Smooth muscle cell (in vitro differentiated cells): ENCODE measurements around the gene CACUL1. TPM values are rescaled to one million over a fixed set of nuclear protein-coding genes. Genes with fewer than 3 reads are reported as not detected.

Experiments
- DNase-seq: peaks from one replicate; lab custom pipeline; 2025; ENCODE audit not compliant: unreplicated experiment; lab: John Stamatoyannopoulos, UW
- H2AFZ ChIP-seq: fragments of 200-600 bp; sonication (generic); 2 replicates; pipeline ENCODE4 v1.6.0; 2016; ENCODE audit warnings: antibody characterized with exemption, low read depth, mild to moderate bottlenecking
- H3F3A ChIP-seq: fragments of 200-600 bp; sonication (generic); 2 replicates; pipeline ENCODE4 v1.6.0; 2017; ENCODE audit warnings: antibody characterized with exemption, low read depth
- H3K27ac ChIP-seq: fragments of 200-600 bp; sonication (generic); 2 replicates; pipeline ENCODE4 v1.5.1; 2016; ENCODE audit warnings: low read depth, mild to moderate bottlenecking
- H3K27me3 ChIP-seq: fragments of 200-600 bp; sonication (generic); 2 replicates; pipeline ENCODE4 v1.6.1; 2016; ENCODE audit warnings: low read depth, mild to moderate bottlenecking
- H3K36me3 ChIP-seq: fragments of 200-600 bp; sonication (generic); 2 replicates; pipeline ENCODE4 v1.5.1; 2016; ENCODE audit warnings: low read depth
- H3K4me1 ChIP-seq: fragments of 200-600 bp; sonication (generic); 2 replicates; pipeline ENCODE4 v1.5.1; 2016; ENCODE audit warnings: low read depth
- H3K4me2 ChIP-seq: fragments of 200-600 bp; sonication (generic); 2 replicates; pipeline ENCODE4 v1.6.0; 2016; ENCODE audit warnings: mild to moderate bottlenecking
- H3K4me3 ChIP-seq: fragments of 200-600 bp; sonication (generic); 2 replicates; pipeline ENCODE4 v1.5.1; 2016; ENCODE audit warnings: mild to moderate bottlenecking
- H3K79me2 ChIP-seq: fragments of 200-600 bp; sonication (generic); 2 replicates; pipeline ENCODE4 v1.6.0; 2016; ENCODE audit warnings: low read depth, mild to moderate bottlenecking
- H3K9ac ChIP-seq: fragments of 200-600 bp; sonication (generic); 2 replicates; pipeline ENCODE4 v1.6.0; 2016; ENCODE audit warnings: low read depth
- H3K9me3 ChIP-seq: fragments of 200-600 bp; sonication (generic); replicated peaks from 2 replicates; pipeline ENCODE4 v1.5.1; 2016; ENCODE audit warnings: low read depth
- H4K20me1 ChIP-seq: fragments of 200-600 bp; sonication (generic); 2 replicates; pipeline ENCODE4 v1.6.0; 2016; ENCODE audit warnings: low read depth
- CTCF ChIP-seq: fragments of 200-600 bp; sonication (generic); IDR thresholded peaks from 2 replicates; pipeline ENCODE4 v1.5.1; 2017; ENCODE audit warnings: borderline replicate concordance, mild to moderate bottlenecking, antibody characterized with exemption; ENCODE audit not compliant: insufficient read depth, poor library complexity, severe bottlenecking
- WGBS: methylation state at CpG from one replicate; pipeline ENCODE4 v1.1.7; 2016; ENCODE audit warnings: low lambda C conversion rate; 5-methylcytosine and 5-hydroxymethylcytosine counted together
- polyA plus RNA-seq: library from polyadenylated mRNA; unstranded; fragments of >200 nt; fragmentation: Nextera tagmentation; extraction: Ambion mirVana; gene quantifications from 2 replicates; pipeline ENCODE4 v1.2.1, GENCODE V29; 2016
- total RNA-seq: library from RNA; depleted of rRNA; stranded (reverse); fragments of >200 nt; gene quantifications from 2 replicates; pipeline ENCODE4 v1.2.3, GENCODE V29; 2014

CACUL1 gene
- total and polyA plus RNA-seq, 2 experiments from 2014 or later: 24.8 to 25.6 TPM

- Histone ChIP-seq H3K27ac (no peak overlapping the region), H3K9me3 (no peaks in the 10 kb centered on the region), H3K27me3 (no peaks in the 10 kb centered on the region), H3K79me2 (peaks cover 98% of the 10 kb centered on the region), H4K20me1 (peaks cover 100% of the 10 kb centered on the region), H3K4me2 (no peak overlapping the region), H3K4me1 (no peaks in the 10 kb centered on the region), H3K36me3 (no peaks in the 10 kb centered on the region), H3K4me3 (no peak overlapping the region), H3F3A (no peaks in the 10 kb centered on the region), H3K9ac (no peak overlapping the region), H2AFZ (no peak overlapping the region)
- WGBS: 63% methylated on average over 1 of the region's 1 CpG
- DNase-seq: no peak
- no peak for TF ChIP-seq CTCF
These were observed 19.5 kb downstream of the CACUL1 start for GRCh38 chr10:118735294-118735693.

GRCh38 chr10:118734475-118734874 lies 20.3 kb downstream of the CACUL1 start:
- WGBS: 89% methylated on average over 2 of the region's 2 CpGs
- no peaks in the 10 kb centered on the region for H3K9me3 ChIP-seq
- no peak overlapping the region for H3K4me3 ChIP-seq
- H3K9ac ChIP-seq: no peak overlapping the region
- no peak overlapping the region for H3K27ac ChIP-seq
- no peak overlapping the region for H2AFZ ChIP-seq
- H3K4me1 ChIP-seq: no peaks in the 10 kb centered on the region
- TF ChIP-seq CTCF: no peak
- H3K79me2 ChIP-seq: peaks cover 98% of the 10 kb centered on the region
- no peaks in the 10 kb centered on the region for H3K36me3 ChIP-seq
- peaks cover 100% of the 10 kb centered on the region for H4K20me1 ChIP-seq
- H3F3A ChIP-seq: no peaks in the 10 kb centered on the region
- no peak overlapping the region for H3K4me2 ChIP-seq
- no peaks in the 10 kb centered on the region for H3K27me3 ChIP-seq
- no peak for DNase-seq

GRCh38 chr10:118732245-118733165 lies 22.3 kb downstream of the CACUL1 start:
- Histone ChIP-seq H3K79me2 (peaks cover 90% of the 10 kb centered on the region), H3K4me1 (no peaks in the 10 kb centered on the region), H3K36me3 (peaks cover 3% of the 10 kb centered on the region), H3K27ac (no peak overlapping the region), H3K4me3 (no peak overlapping the region), H3K27me3 (no peaks in the 10 kb centered on the region), H3F3A (no peaks in the 10 kb centered on the region), H2AFZ (no peak overlapping the region), H3K9ac (no peak overlapping the region), H3K4me2 (no peak overlapping the region), H4K20me1 (peaks cover 100% of the 10 kb centered on the region), H3K9me3 (no peaks in the 10 kb centered on the region)
- TF ChIP-seq CTCF: no peak
- WGBS: 85% methylated on average over 12 of the region's 12 CpGs
- DNase-seq: no peak
